Heart right ventricle (tissue), 16 donors: Measurements from ENCODE around the gene PYROXD2. TPM values are rescaled to one million over a fixed set of nuclear protein-coding genes. Genes with fewer than 3 reads are reported as not detected.

Experiments used
- ATAC-seq, 8 donors: fragments of 200-7000 bp; cut with Tn5 transposase; one replicate each; pipeline ENCODE4 v1.9.1; 2020; ENCODE audit warnings: mild to moderate bottlenecking in 8 of 8, moderate library complexity in 8 of 8, moderate number of reproducible peaks in 1 of 8
- DNase-seq, 2 donors: peaks; one replicate each; pipeline ENCODE4 v3.0.0-alpha.2; 2020
- H3K27ac ChIP-seq, 10 donors: fragments of 200-600 bp; sonication (generic) in 2 of 10; one replicate each; pipeline versions ENCODE4 v1.5.0 to v1.8.0; 2020 to 2022; ENCODE audit warnings: mild to moderate bottlenecking in 3 of 10
- H3K27me3 ChIP-seq, 7 donors: fragments of 200-600 bp; one replicate each; pipeline ENCODE4 v1.8.0; 2021 to 2022; ENCODE audit warnings: mild to moderate bottlenecking in 2 of 7
- H3K36me3 ChIP-seq, 9 donors: fragments of 200-600 bp; sonication (generic) in 1 of 9; one replicate each; pipeline versions ENCODE4 v1.5.0 to v1.8.0; 2020 to 2022; ENCODE audit warnings: mild to moderate bottlenecking in 2 of 9
- H3K4me1 ChIP-seq, 9 donors: fragments of 200-600 bp; sonication (generic) in 1 of 9; one replicate each; pipeline versions ENCODE4 v1.5.0 to v1.8.0; 2020 to 2022; ENCODE audit warnings: mild to moderate bottlenecking in 4 of 9
- H3K4me3 ChIP-seq, 10 donors: fragments of 200-600 bp; sonication (generic) in 2 of 10; one replicate each; pipeline versions ENCODE4 v1.5.0 to v1.8.0; 2020 to 2022; ENCODE audit warnings: mild to moderate bottlenecking in 7 of 10, moderate library complexity in 2 of 10
- H3K9me3 ChIP-seq, 11 donors: fragments of 200-600 bp in 10 of 11; sonication (generic) in 2 of 11; one replicate each; pipeline versions ENCODE4 v1.5.0 to v1.8.0; 2013 to 2022; ENCODE audit warnings: mild to moderate bottlenecking in 2 of 11, control low read depth in 1 of 11, moderate library complexity in 1 of 11
- CTCF ChIP-seq, 9 donors: fragments of 200-600 bp; sonication (generic) in 2 of 9; IDR thresholded peaks; one replicate each; pipeline versions ENCODE4 v1.5.0 to v1.8.0; 2021 to 2022; ENCODE audit warnings: antibody characterized with exemption in 9 of 9, mild to moderate bottlenecking in 5 of 9, moderate library complexity in 1 of 9
- WGBS, 2 donors: extraction: QIAGEN DNeasy Blood & Tissue Kit; methylation state at CpG; one replicate each; pipeline ENCODE4 v1.1.7; 2013; ENCODE audit warnings: inconsistent platforms in 1 of 2; 5-methylcytosine and 5-hydroxymethylcytosine counted together
- intact Hi-C, 10 donors: fragments of 100-400 bp; cut with DNase I; formaldehyde crosslinking; loops; one replicate each; pipeline versions ENCODE4 v1.11.1 to v1.14.2; 2022
- polyA plus RNA-seq, 2 donors: library from polyadenylated mRNA; stranded (reverse); fragments of 200-250 nt; gene quantifications; one replicate each; pipeline ENCODE4 v1.2.3, GENCODE V29; 2013
- total RNA-seq, 10 donors: library from RNA; stranded (reverse); fragmentation: NEBNext Ultra II Directional in 3 of 10; extraction: Animal tissue kit (Norgen Biotek cat#: 25700) in 3 of 10; gene quantifications; one replicate each; pipeline versions ENCODE4 v1.2.1 to v1.2.4, GENCODE V29; 2021 to 2023
- donor health status: Arrhythmogenic right ventricular cardiomyopathy.
- donor health status: ischemic (EF 13 %, LVEDD 7.1; RV severe dilation, severe dysfunction).
- donor health status: healthy with polysubstance abuse.
- donor health status: DM: no; HTN: yes; CAD: no.
- donor health status: DM: no; HTN: no; CAD: no.
- donor health status: ischemic (EF 25% LVEDD 6.9; RV normal size, moderate dysfunction).
- donor health status: ischemic (EF 25% LVEDD 5.7; RV mildly dilated, moderate dysfunction).
- donor health status: healthy.
- donor health status: DM: yes; HTN: yes; CAD: no.
- donor health status: Ischemic cardiomyopathy.
- donor health status: ischemic (EF 35%, LVEDD 5.7; RV mildly dilated, moderate dysfunction).
- donor health status: nonischemic (EF 11% LVEDD 7.7; RV severe dilation, severe dysfunction).
- donor health status: DM: yes; HTN: yes; CAD: no.
- donor health status: PGD.
- donor health status: ischemic (EF 29% LVEDD 5.4; RV normal size, mild dysfunction).
- donor health status: nonischemic (EF 23%, LVEDD 6.1; RV moderate dilation, normal function).

Gene PYROXD2
- total and polyA plus RNA-seq, 12 donors, result 3.1 to 31.2 (median 13.9) TPM

GRCh38 chr10:98363220-98363619, 51.8 kb downstream of the PYROXD2 start:
- ATAC-seq, result no peak
- no peak overlapping the region for H3K4me3 ChIP-seq
- WGBS, 2 donors, result 94% methylated on average over 6 of the region's 6 CpGs

DNA sequence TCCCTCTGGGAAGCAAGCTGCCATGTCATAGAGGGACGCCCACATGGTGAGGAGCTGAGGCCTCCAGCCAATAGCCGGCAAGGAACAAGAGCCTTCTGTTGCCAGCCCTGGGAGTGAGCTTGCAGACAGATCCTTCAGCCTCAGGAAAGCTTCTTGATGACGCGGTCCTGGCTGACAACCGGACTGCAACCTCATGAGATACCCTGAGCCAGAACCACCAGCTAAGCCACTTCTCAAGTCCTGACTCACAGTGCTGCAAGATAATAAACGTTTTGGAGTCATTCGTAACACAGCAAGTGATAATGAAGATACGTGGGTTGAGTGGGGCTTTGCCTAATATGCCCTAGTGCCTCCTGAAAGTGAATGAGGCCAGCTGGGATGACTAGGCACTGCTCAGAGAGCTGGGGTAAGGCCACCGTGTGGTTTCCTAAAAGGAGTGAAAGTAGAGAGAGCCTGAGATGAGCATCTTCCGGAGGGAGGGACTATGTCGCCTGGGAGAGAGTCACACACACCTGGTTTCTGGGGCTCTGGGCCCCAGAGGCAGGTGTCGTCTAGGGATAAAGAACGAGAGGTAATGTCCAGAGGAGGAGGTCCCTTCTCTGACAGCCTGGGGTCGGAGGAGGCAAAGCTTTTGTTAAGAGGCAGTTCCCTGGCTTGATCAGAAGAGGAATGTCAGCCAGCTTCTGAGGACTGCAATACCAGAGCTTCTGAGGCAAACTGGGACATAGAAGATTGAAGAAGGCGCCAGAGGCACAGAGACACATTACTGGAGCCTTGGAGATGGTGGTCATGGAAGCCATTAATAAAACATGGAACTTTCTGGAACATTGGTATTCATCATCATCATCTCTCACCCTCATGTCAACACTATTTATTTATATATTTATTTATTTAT, 53.6 kb downstream of the PYROXD2 start:
- TF ChIP-seq CTCF (IDR thresholded peaks at IDR 0.05), result no peak
- WGBS, 2 donors, result 33 to 38% methylated on average over 15 of the region's 15 CpGs
- H3K4me1 ChIP-seq, result peaks cover 0 to 15% (median 0%) of the 10 kb centered on the region in 9 donors
- peaks cover 0 to 17% (median 4%) of the 10 kb centered on the region in 7 donors for H3K27me3 ChIP-seq
- peak overlapping the region in 9 of 10 donors; percentile 8 to 74 (median 56) for H3K27ac ChIP-seq
- ATAC-seq (peak; percentile 85 to 98 (median 93)), DNase-seq (peak; percentile 70 to 72)
- H3K36me3 ChIP-seq, result no peaks in the 10 kb centered on the region
- intact Hi-C loops, result no loop called here
- no peaks in the 10 kb centered on the region for H3K9me3 ChIP-seq
- peak overlapping the region in 2 of 10 donors; percentile 2 to 6 for H3K4me3 ChIP-seq

More at GRCh38 chr10:98363220-98363619, 51.8 kb downstream of the PYROXD2 start:
- Histone ChIP-seq H3K27ac (no peak overlapping the region), H3K27me3 (peaks cover 0 to 6% (median 0%) of the 10 kb centered on the region in 7 donors), H3K9me3 (no peaks in the 10 kb centered on the region), H3K36me3 (no peaks in the 10 kb centered on the region), H3K4me1 (peaks cover 0 to 15% (median 0%) of the 10 kb centered on the region in 9 donors)
- intact Hi-C loops, result no loop called here
- TF ChIP-seq CTCF (IDR thresholded peaks at IDR 0.05), result no peak
- DNase-seq, result no peak

- TF ChIP-seq CTCF (IDR thresholded peaks at IDR 0.05), result no peak
- no peak overlapping the region for H3K4me3 ChIP-seq
- no peak overlapping the region for H3K27ac ChIP-seq
- no peak for ATAC-seq
- 81 to 85% methylated on average over 5 of the region's 5 CpGs for WGBS, 2 donors
- no peaks in the 10 kb centered on the region for H3K9me3 ChIP-seq
- no peak for DNase-seq
- intact Hi-C loops, result no loop called here
- peaks cover 0 to 31% (median 0%) of the 10 kb centered on the region in 9 donors for H3K4me1 ChIP-seq
- no peaks in the 10 kb centered on the region for H3K36me3 ChIP-seq
- H3K27me3 ChIP-seq, result peaks cover 0 to 50% (median 35%) of the 10 kb centered on the region in 7 donors
Measured at GRCh38 chr10:98357194-98357822, 57.7 kb downstream of the PYROXD2 start.

DNA sequence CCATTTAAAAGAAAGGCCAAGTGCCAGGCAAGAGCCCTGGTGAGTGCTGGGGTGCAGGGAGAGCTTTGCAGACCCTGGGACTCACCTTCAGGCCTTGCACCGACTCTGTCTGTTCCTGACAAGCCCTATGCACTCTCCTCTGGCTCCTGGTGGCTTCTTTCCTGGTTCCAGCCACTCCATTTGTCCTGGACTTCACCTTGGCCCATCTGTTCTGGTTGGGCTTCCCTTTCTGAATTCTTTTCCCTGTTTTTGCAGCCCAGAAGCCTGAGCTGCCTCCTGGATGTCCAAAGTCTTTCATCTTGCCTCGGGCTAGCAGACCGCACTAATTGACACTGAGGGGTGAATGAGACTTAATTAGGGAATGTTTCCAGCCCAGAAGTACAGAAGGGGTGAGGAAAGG, 60.5 kb downstream of the PYROXD2 start:
- no peaks in the 10 kb centered on the region for H3K9me3 ChIP-seq
- DNase-seq (no peak), ATAC-seq (no peak)
- TF ChIP-seq CTCF (IDR thresholded peaks at IDR 0.05), result no peak
- intact Hi-C loops, result no loop called here
- WGBS, 2 donors, result 87 to 89% methylated on average over 3 of the region's 3 CpGs
- no peak overlapping the region for H3K27ac ChIP-seq
- H3K36me3 ChIP-seq, result no peaks in the 10 kb centered on the region
- no peak overlapping the region for H3K4me3 ChIP-seq
- peaks cover 0 to 32% (median 5%) of the 10 kb centered on the region in 9 donors for H3K4me1 ChIP-seq
- peaks cover 0 to 66% (median 41%) of the 10 kb centered on the region in 7 donors for H3K27me3 ChIP-seq
